ENCODE data around the gene TVP23B.
"Not testable (repeated sequence)": the region's sequence is repeated elsewhere in the genome, so short reads cannot be mapped to it uniquely, and the experiment has no call there.

The TVP23B gene

DNA sequence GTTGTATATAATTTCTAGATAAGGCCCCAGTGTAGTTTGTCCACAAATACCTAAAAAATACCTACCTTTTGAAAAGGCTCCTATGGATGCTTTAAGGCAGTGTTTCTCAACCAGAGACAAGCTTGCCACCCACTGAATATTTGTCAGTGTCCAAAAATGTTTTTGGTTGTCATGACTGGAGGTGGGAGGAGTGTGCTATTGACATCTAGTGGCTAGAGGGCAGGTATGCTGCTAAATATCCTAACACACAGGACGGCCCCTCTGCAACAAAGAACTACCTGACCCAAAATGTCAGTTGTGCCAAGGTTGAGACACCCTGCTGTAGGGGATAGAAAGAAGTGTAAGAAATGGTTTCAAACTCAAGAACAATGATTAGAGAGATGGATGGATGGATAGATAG lies 10.4 kb downstream of the TVP23B start:
- H3K36me3 ChIP-seq (ENCODE audit: control insufficient read depth in 2 of 2, insufficient read depth in 2 of 2, low read length in 2 of 2); H3K27me3 ChIP-seq (ENCODE audit: control insufficient read depth in 1 of 2, insufficient read depth in 2 of 2, low read length in 2 of 2); H3K9me3 ChIP-seq (ENCODE audit: control insufficient read depth in 2 of 2, low read length in 2 of 2): not testable (repeated sequence)

DNA sequence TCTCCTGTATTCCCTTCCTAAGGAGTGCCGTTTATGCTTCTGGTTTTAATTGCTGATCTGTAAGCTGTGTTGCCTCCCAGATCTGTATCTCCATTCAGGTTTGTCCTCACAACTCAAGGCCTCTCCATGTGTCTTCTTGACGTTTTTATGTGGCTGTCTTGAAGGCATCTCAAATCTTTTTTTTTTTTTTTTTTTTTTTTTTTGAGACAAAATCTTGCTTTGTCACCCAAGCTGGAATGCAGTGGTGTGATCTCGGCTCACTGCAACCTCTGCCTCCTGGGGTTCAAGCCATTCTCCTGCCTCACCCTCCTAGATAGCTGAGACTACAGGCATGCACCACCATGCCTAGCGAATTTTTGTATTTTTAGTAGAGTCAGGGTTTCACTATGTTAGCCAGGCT lies 13.9 kb downstream of the TVP23B start:
- H3K4me1 ChIP-seq (ENCODE audit: control insufficient read depth, insufficient read depth, low read length); H3K27ac ChIP-seq (ENCODE audit: low read length); H3K4me3 ChIP-seq (ENCODE audit: low read length in 2 of 2); H3K9me3 ChIP-seq (ENCODE audit: control insufficient read depth in 2 of 2, low read length in 2 of 2); H3K36me3 ChIP-seq (ENCODE audit: control insufficient read depth in 2 of 2, insufficient read depth in 2 of 2, low read length in 2 of 2); H3K9ac ChIP-seq (ENCODE audit: low read length in 2 of 2); H3K27me3 ChIP-seq (ENCODE audit: control insufficient read depth in 1 of 2, insufficient read depth in 2 of 2, low read length in 2 of 2): not testable (repeated sequence)

More for the DNA sequence above, 10.4 kb downstream of the TVP23B start:
- H3K27ac ChIP-seq (ENCODE audit: low read length); H3K9ac ChIP-seq (ENCODE audit: low read length in 2 of 2); H3K4me3 ChIP-seq (ENCODE audit: low read length in 2 of 2); H3K4me1 ChIP-seq (ENCODE audit: control insufficient read depth, insufficient read depth, low read length): not testable (repeated sequence)

DNA sequence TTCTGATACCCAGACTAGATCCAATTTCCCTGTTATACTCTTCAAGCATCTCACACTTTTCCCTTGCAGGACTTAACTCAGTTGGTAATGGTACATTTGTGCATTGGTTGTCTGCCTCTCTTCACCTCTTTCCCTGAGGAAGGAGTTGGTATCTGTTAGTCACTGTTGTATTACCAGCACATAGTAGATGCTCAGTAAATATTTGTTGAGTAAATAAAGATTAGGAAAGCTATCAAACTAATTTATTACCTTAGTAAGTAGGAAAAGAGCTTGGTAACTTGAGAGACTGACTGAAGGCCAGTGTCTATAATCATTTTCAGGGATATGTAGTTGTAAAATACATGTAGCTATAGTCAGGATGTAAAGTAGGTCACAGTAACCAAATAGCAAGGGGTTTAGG lies 15.9 kb downstream of the TVP23B start:
- H3K4me3 ChIP-seq (ENCODE audit: low read length in 2 of 2); H3K27ac ChIP-seq (ENCODE audit: low read length); H3K9me3 ChIP-seq (ENCODE audit: control insufficient read depth in 2 of 2, low read length in 2 of 2); H3K4me1 ChIP-seq (ENCODE audit: control insufficient read depth, insufficient read depth, low read length); H3K36me3 ChIP-seq (ENCODE audit: control insufficient read depth in 2 of 2, insufficient read depth in 2 of 2, low read length in 2 of 2); H3K9ac ChIP-seq (ENCODE audit: low read length in 2 of 2); H3K27me3 ChIP-seq (ENCODE audit: control insufficient read depth in 1 of 2, insufficient read depth in 2 of 2, low read length in 2 of 2): not testable (repeated sequence)

DNA sequence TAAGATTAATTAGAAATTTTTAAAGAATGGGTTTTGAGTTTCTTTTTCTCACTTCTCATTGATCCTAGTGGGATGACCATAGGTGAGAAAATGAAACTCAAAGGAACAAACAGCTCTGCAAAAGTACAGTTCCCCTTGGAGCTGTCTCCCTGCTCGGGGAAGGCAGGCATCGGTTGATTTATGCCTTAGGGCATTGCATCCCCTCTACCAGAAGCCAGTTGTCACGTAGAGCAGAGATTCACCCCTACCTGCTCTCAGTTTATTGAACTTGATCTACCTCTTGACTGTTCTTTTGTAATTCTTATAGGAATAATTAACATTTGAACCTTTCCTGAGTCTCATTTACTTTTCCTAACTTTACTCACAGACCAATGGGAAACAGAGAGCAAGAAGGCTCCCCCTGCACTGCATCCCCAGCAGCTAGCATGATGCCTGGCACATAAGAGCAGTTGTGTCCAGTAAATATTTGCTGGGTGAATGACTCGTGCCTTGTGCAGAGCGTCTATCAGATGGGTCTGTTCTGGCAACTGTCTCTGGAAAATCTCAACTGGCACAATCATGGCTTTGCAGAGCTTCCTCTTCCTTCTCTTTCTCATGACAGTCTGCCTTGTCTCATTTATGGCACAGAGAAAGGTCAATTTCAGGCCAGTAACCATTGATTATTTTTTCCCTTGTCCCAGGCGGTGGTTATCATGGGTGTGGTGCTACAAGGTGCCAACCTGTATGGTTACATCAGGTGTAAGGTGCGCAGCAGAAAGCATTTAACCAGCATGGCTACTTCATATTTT lies 22.7 kb downstream of the TVP23B start:
- not testable (repeated sequence) for H3K27ac ChIP-seq (ENCODE audit: low read length); H3K27me3 ChIP-seq (ENCODE audit: control insufficient read depth in 1 of 2, insufficient read depth in 2 of 2, low read length in 2 of 2); H3K9me3 ChIP-seq (ENCODE audit: control insufficient read depth in 2 of 2, low read length in 2 of 2); H3K9ac ChIP-seq (ENCODE audit: low read length in 2 of 2); H3K4me1 ChIP-seq (ENCODE audit: control insufficient read depth, insufficient read depth, low read length); H3K36me3 ChIP-seq (ENCODE audit: control insufficient read depth in 2 of 2, insufficient read depth in 2 of 2, low read length in 2 of 2); H3K4me3 ChIP-seq (ENCODE audit: low read length in 2 of 2)

DNA sequence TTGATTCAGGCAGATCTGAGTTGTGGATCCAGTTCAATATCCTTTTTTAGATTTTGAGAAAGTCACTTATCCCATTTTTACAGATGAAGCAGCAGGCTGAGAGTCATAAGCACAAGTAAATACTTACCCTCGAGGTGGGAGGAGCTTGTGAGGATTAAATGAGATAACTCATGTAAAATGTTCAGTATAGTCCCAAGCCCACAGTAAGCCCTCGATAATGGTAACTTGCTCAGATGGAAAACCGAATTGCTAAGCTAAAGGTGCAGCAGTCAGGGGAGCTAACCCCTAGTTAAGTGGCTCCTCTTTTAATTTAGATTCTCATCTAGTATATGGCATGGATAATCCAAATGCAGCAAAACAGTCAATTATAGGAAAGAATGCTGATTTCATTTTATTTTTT lies 34.9 kb downstream of the TVP23B start:
- H3K9ac ChIP-seq (ENCODE audit: low read length in 2 of 2); H3K27me3 ChIP-seq (ENCODE audit: control insufficient read depth in 1 of 2, insufficient read depth in 2 of 2, low read length in 2 of 2); H3K4me3 ChIP-seq (ENCODE audit: low read length in 2 of 2); H3K4me1 ChIP-seq (ENCODE audit: control insufficient read depth, insufficient read depth, low read length); H3K9me3 ChIP-seq (ENCODE audit: control insufficient read depth in 2 of 2, low read length in 2 of 2); H3K27ac ChIP-seq (ENCODE audit: low read length); H3K36me3 ChIP-seq (ENCODE audit: control insufficient read depth in 2 of 2, insufficient read depth in 2 of 2, low read length in 2 of 2): not testable (repeated sequence)

DNA sequence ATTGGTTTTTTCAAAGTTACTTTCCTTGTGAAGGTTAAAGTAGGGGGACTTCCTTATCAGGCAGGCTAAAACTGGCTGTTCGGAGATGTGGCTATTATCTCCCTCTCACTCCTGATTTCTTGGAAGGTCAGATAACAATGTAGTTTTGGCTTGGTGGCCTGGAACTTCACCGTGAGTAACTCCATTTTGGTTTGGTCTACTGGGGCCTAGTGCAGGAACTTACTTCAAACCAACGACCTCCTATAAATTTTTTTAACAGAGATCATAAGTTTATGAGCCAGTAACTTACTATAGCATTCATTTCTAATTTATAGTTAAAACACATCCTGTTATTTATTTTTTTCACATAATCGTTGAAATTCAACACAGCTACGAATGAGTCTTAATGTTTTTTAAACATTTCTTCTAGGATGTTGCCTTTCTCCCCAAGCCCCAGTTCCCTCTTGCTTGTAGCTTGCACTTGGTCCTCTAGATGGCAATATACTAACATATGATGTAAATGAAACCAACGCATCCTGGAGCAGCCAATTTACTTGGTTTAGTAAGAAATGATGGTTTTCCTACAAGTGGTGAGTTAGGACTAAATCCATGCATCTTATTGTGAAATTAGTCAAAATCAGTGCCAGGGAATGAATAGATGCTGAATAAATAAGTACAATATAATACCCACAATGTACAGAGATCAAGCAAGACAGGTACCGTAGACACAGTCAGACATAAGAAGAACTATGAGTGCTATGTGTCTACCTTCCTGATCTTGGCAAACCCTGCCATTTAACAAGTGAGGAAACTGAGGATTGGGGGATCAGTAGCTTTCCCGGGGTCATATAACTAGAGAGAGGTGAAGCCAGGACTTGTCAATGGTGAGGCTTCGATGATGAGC lies 35.7 kb downstream of the TVP23B start:
- not testable (repeated sequence) for H3K9ac ChIP-seq (ENCODE audit: low read length in 2 of 2); H3K27me3 ChIP-seq (ENCODE audit: control insufficient read depth in 1 of 2, insufficient read depth in 2 of 2, low read length in 2 of 2); H3K9me3 ChIP-seq (ENCODE audit: control insufficient read depth in 2 of 2, low read length in 2 of 2); H3K36me3 ChIP-seq (ENCODE audit: control insufficient read depth in 2 of 2, insufficient read depth in 2 of 2, low read length in 2 of 2); H3K4me1 ChIP-seq (ENCODE audit: control insufficient read depth, insufficient read depth, low read length); H3K27ac ChIP-seq (ENCODE audit: low read length); H3K4me3 ChIP-seq (ENCODE audit: low read length in 2 of 2)

DNA sequence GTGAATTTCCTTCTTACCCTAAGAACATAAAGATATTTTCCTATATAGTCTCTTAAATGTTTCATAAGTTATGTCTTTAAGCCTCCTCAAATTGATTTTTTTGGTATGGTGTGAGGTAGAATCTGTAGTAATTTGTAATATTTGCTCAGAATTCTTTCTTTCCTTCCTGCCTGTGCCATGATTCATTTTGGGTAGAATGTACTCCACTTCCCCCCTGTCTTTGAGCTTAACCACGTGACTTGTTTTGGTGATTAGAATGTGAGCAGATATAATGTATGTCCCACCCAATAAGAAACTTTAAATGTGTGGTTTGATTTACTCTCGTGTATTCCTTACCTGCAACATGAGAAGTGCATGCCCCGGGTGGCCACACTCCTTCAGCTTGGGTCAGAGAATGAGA lies 40.4 kb downstream of the TVP23B start:
- H3K4me1 ChIP-seq (ENCODE audit: control insufficient read depth, insufficient read depth, low read length); H3K9me3 ChIP-seq (ENCODE audit: control insufficient read depth in 2 of 2, low read length in 2 of 2); H3K36me3 ChIP-seq (ENCODE audit: control insufficient read depth in 2 of 2, insufficient read depth in 2 of 2, low read length in 2 of 2); H3K27me3 ChIP-seq (ENCODE audit: control insufficient read depth in 1 of 2, insufficient read depth in 2 of 2, low read length in 2 of 2); H3K27ac ChIP-seq (ENCODE audit: low read length); H3K4me3 ChIP-seq (ENCODE audit: low read length in 2 of 2); H3K9ac ChIP-seq (ENCODE audit: low read length in 2 of 2): not testable (repeated sequence)

DNA sequence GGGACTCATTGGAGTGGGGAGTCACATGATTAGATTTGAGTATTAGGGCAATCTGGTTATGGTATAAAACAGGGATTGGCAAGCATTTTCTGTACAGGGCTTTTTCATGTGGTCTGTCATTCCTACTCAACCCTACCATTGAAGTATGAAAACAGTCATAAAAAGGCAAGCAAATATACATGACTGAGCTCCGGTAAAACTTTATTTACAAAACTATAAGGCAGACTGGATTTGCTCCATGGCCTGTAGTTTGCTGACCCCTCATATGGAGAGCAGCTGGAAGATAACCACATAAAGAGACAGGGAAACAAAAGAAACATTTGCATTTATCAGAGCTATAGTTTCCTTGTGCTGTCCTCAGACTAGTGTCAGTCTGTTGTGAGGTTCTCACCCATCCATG lies 46.6 kb downstream of the TVP23B start:
- not testable (repeated sequence) for H3K27ac ChIP-seq (ENCODE audit: low read length); H3K9ac ChIP-seq (ENCODE audit: low read length in 2 of 2); H3K27me3 ChIP-seq (ENCODE audit: control insufficient read depth in 1 of 2, insufficient read depth in 2 of 2, low read length in 2 of 2); H3K9me3 ChIP-seq (ENCODE audit: control insufficient read depth in 2 of 2, low read length in 2 of 2); H3K4me3 ChIP-seq (ENCODE audit: low read length in 2 of 2); H3K4me1 ChIP-seq (ENCODE audit: control insufficient read depth, insufficient read depth, low read length); H3K36me3 ChIP-seq (ENCODE audit: control insufficient read depth in 2 of 2, insufficient read depth in 2 of 2, low read length in 2 of 2)

DNA sequence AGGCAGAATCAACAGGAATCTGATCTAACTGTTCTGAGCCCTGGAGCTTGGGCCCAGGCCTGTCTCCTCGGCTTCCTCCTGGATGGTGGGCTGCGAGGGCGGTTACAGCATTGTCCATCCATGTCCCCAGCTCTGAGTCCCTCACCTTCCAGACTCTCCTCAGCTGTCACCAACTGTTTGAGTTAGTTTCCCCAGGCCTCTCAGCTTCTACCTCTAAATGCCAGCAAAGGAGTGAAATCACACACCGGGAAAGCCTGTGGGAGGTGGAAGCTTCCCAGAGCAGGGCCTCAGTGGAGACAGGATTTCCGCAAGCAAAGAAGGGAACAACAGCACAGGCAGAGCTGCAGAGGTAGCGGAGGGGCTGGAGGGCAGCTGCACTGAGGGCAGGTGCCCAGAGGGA lies 67.5 kb downstream of the TVP23B start:
- Histone ChIP-seq H3K9me3 (ENCODE audit: control insufficient read depth in 2 of 2, low read length in 2 of 2) (no peaks in the 10 kb centered on the region), H3K4me3 (ENCODE audit: low read length in 2 of 2) (no peak overlapping the region), H3K27me3 (ENCODE audit: control insufficient read depth in 1 of 2, insufficient read depth in 2 of 2, low read length in 2 of 2) (peaks cover 0 to 3% of the 10 kb centered on the region in 2 donors), H3K36me3 (ENCODE audit: control insufficient read depth in 2 of 2, insufficient read depth in 2 of 2, low read length in 2 of 2) (no peaks in the 10 kb centered on the region), H3K4me1 (ENCODE audit: control insufficient read depth, insufficient read depth, low read length) (no peaks in the 10 kb centered on the region), H3K9ac (ENCODE audit: low read length in 2 of 2) (no peak overlapping the region), H3K27ac (ENCODE audit: low read length) (no peak overlapping the region)

DNA sequence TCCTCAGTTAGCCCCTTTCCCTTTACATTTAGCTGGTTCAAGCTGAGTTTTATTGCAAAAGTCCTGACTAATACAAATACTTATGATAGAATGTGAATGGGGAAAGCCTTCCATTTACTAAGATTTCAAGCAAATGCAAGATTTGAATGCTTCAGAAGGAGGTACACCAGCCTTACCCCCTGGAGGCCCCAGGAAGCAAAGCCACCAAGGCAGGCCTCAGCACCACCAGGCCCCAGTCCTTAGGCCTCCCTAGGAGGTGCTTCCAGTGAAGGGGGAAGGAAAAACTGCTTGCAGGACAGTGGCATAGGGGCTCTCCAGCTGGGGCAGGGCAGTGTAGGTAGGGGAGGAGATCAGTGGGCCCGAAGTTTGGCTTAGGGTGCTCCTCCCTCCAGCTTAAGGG lies 69.7 kb downstream of the TVP23B start:
- Histone ChIP-seq H3K4me1 (ENCODE audit: control insufficient read depth, insufficient read depth, low read length) (peaks cover 7% of the 10 kb centered on the region), H3K4me3 (ENCODE audit: low read length in 2 of 2) (no peak overlapping the region), H3K9me3 (ENCODE audit: control insufficient read depth in 2 of 2, low read length in 2 of 2) (no peaks in the 10 kb centered on the region), H3K9ac (ENCODE audit: low read length in 2 of 2) (no peak overlapping the region), H3K27me3 (ENCODE audit: control insufficient read depth in 1 of 2, insufficient read depth in 2 of 2, low read length in 2 of 2) (peaks cover 0 to 3% of the 10 kb centered on the region in 2 donors), H3K36me3 (ENCODE audit: control insufficient read depth in 2 of 2, insufficient read depth in 2 of 2, low read length in 2 of 2) (no peaks in the 10 kb centered on the region), H3K27ac (ENCODE audit: low read length) (no peak overlapping the region)

DNA sequence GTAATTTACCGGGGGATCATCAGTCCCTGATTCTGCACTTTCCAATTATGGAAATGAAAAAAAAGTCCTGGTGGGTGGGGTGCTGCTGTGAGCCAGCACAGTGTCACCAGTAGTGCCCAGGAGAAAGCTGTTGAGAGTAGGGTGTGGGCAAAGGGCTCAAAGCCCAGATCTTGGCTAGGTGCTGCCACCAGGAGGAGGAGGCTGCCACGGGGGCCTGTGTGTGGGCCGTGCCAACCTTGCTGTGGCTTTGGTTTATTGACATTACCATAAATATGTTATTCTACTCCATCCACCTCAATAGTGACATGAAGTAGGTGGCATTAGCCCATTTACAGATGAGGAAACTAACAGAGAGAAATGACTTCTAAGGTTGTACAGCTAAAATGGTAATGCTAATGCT lies 70.2 kb downstream of the TVP23B start:
- Histone ChIP-seq H3K9me3 (ENCODE audit: control insufficient read depth in 2 of 2, low read length in 2 of 2) (no peaks in the 10 kb centered on the region), H3K36me3 (ENCODE audit: control insufficient read depth in 2 of 2, insufficient read depth in 2 of 2, low read length in 2 of 2) (no peaks in the 10 kb centered on the region), H3K27me3 (ENCODE audit: control insufficient read depth in 1 of 2, insufficient read depth in 2 of 2, low read length in 2 of 2) (peaks cover 0 to 3% of the 10 kb centered on the region in 2 donors), H3K27ac (ENCODE audit: low read length) (no peak overlapping the region), H3K9ac (ENCODE audit: low read length in 2 of 2) (no peak overlapping the region), H3K4me3 (ENCODE audit: low read length in 2 of 2) (no peak overlapping the region), H3K4me1 (ENCODE audit: control insufficient read depth, insufficient read depth, low read length) (peaks cover 11% of the 10 kb centered on the region)
